ENCODE data around the gene CEP83. TPM values are rescaled to one million over a fixed set of nuclear protein-coding genes. Genes with fewer than 3 reads are reported as not detected.

The CEP83 gene
- polyA plus RNA-seq, 1 of the 3 experiments (the other 2 are of a cell fraction) = 2.5 TPM

DNA sequence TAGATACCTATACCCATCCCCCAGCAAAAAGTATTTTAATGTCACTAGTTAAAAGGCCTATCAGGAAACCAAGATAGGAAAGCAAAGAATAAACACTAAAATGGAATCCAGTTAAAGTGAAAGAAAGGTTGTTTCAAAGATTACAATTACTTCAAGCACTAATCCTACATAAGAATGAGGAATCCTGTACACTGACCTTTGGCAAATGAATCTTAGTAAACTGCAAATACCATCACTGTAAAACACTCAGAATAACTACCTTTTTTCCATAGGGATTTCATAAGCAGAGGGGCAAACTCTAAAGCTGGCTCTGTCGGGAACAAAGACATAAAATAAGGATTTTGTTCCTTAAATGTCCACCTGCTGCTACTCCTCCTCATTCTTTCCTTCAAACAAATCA lies 25.9 kb downstream of the CEP83 start:
- Histone ChIP-seq H3K9me3 (peaks cover 4% of the 10 kb centered on the region; the same call in 1 of the 2 replicates), H3K9ac (no peak overlapping the region), H3F3A (replicated peaks; ENCODE audit: insufficient read depth) (no peaks in the 10 kb centered on the region), H3K4me3 (ENCODE audit: low read depth in 2 of 2, low read length in 1 of 2) (no peak overlapping the region), H3K4me1 (ENCODE audit: control insufficient read depth in 1 of 2, insufficient read depth in 2 of 2, low read depth in 1 of 2, low read length in 1 of 2) (peaks cover 0 to 3% of the 10 kb centered on the region in 2 experiments; a peak in 1 of 4 replicates), H3K9me2 (no peaks in the 10 kb centered on the region), H3K4me2 (no peak overlapping the region), H4K20me1 (ENCODE audit: insufficient read depth) (no peaks in the 10 kb centered on the region), H2AFZ (ENCODE audit: low read depth) (no peak overlapping the region), H3K36me3 (replicated peaks in 1 of 2; ENCODE audit: control insufficient read depth in 1 of 2, insufficient read depth in 2 of 2, low read length in 1 of 2) (no peaks in the 10 kb centered on the region), H3K27me3 (ENCODE audit: insufficient read depth) (no peaks in the 10 kb centered on the region), H3K79me2 (ENCODE audit: insufficient read depth) (peaks cover 14% of the 10 kb centered on the region), H3K27ac (ENCODE audit: low read depth in 2 of 2, low read length in 1 of 2) (no peak overlapping the region)
- TF ChIP-seq SIN3A (IDR thresholded peaks at IDR 0.05; ENCODE audit: borderline replicate concordance, low read depth, low read length) (no peak), RXRA (IDR thresholded peaks at IDR 0.05; ENCODE audit: borderline replicate concordance, low read depth) (no peak)
- ChIA-PET POLR2A (no interaction called here), CTCF (interaction anchor here (0.6 to 5.5 kb wide), 18 partner anchors 9 to 330 kb away, joined by 3 to 45 read pairs (median 4); partner anchors contain the start of gene PLXNC1)
- DNase-seq = no peak
- 95% methylated on average over 1 of the region's 1 CpG for WGBS (ENCODE audit: low lambda C conversion rate)

DNA sequence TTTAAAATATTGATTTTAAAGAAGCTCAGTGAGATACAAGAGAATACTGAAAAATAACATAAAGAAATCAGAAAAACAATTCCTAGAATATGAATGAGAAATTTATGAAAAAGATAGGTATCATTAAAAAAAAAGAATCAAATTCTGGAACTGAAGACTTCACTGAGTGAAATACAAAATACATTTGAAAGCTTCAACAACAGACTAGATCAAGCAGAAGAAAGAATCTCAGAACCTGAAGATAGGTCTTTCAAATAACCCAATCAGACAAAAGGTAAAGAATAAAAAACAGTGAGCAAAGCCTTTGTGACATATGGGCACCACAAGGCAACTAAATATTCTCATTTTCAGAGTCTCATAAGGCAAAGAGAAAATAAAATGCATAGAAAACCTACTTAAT lies 29.4 kb downstream of the CEP83 start:
- no peak overlapping the region for H3K9ac ChIP-seq
- CTCF ChIA-PET = interaction anchor here (0.6 to 0.7 kb wide), 2 partner anchors 105 to 925 kb away, joined by 3 read pairs; no protein-coding TSS in a partner anchor

More for the DNA sequence above, 29.4 kb downstream of the CEP83 start:
- no peaks in the 10 kb centered on the region for H4K20me1 ChIP-seq (ENCODE audit: insufficient read depth)
- H3K27ac ChIP-seq (ENCODE audit: low read depth in 2 of 2, low read length in 1 of 2) = no peak overlapping the region
- no peak overlapping the region for H2AFZ ChIP-seq (ENCODE audit: low read depth)
- no peak overlapping the region for H3K4me3 ChIP-seq (ENCODE audit: low read depth in 2 of 2, low read length in 1 of 2)
- H3K4me1 ChIP-seq (ENCODE audit: control insufficient read depth in 1 of 2, insufficient read depth in 2 of 2, low read depth in 1 of 2, low read length in 1 of 2) = peaks cover 3 to 8% of the 10 kb centered on the region in 2 experiments; a peak in 3 of 4 replicates
- no peaks in the 10 kb centered on the region for H3K36me3 ChIP-seq (replicated peaks in 1 of 2; ENCODE audit: control insufficient read depth in 1 of 2, insufficient read depth in 2 of 2, low read length in 1 of 2)
- DNase-seq = no peak
- H3K9me3 ChIP-seq = peaks cover 4% of the 10 kb centered on the region; the same call in 1 of the 2 replicates
- H3K27me3 ChIP-seq (ENCODE audit: insufficient read depth) = no peaks in the 10 kb centered on the region
- H3K9me2 ChIP-seq = no peaks in the 10 kb centered on the region
- no peak overlapping the region for H3K4me2 ChIP-seq
- no peak for TF ChIP-seq EP300 (IDR thresholded peaks at IDR 0.05; ENCODE audit: borderline replicate concordance in 1 of 2, low read depth in 1 of 2, low read length in 1 of 2)
- no peak for TF ChIP-seq IRF3 (IDR thresholded peaks at IDR 0.05; ENCODE audit: low read depth, low read length)
- TF ChIP-seq NFIC (IDR thresholded peaks at IDR 0.05; ENCODE audit: borderline replicate concordance) = no peak
- no peak for TF ChIP-seq MAX (IDR thresholded peaks at IDR 0.05; ENCODE audit: low read depth)
- TF ChIP-seq MEF2A (IDR thresholded peaks at IDR 0.05; ENCODE audit: borderline replicate concordance, low read depth) = no peak
- TF ChIP-seq POLR2AphosphoS5 (IDR thresholded peaks at IDR 0.05; ENCODE audit: low read depth, low read length) = no peak
- no peak for TF ChIP-seq RAD21 (IDR thresholded peaks at IDR 0.05; ENCODE audit: low read length)
- TF ChIP-seq SMC3 (IDR thresholded peaks at IDR 0.05; ENCODE audit: low read depth, low read length) = no peak
- TF ChIP-seq CHD2 (IDR thresholded peaks at IDR 0.05; ENCODE audit: low read length, partially characterized antibody) = no peak
- no peak for TF ChIP-seq RCOR1 (IDR thresholded peaks at IDR 0.05; ENCODE audit: low read length)
- TF ChIP-seq TAF1 (IDR thresholded peaks at IDR 0.05; ENCODE audit: borderline replicate concordance, low read depth, low read length) = no peak
- TF ChIP-seq FOXJ3 (CRISPR knock-in tag; IDR thresholded peaks at IDR 0.05) = no peak
- no peaks in the 10 kb centered on the region for H3F3A ChIP-seq (replicated peaks; ENCODE audit: insufficient read depth)
- POLR2A ChIA-PET = no interaction called here
- no peaks in the 10 kb centered on the region for H3K79me2 ChIP-seq (ENCODE audit: insufficient read depth)

Data from SK-N-SH (cell line).